Thoracic aorta (tissue), 2 donors: Measurements from ENCODE around the gene RBKS. TPM values are rescaled to one million over a fixed set of nuclear protein-coding genes. Genes with fewer than 3 reads are reported as not detected.

Source experiments
- ATAC-seq: fragments of 150-250 bp; one replicate; pipeline ENCODE4 v1.8.0; 2017; ENCODE audit warnings: low read depth; ENCODE audit not compliant: insufficient number of reproducible peaks, low FRiP score
- DNase-seq: peaks from one replicate; pipeline ENCODE4 v3.0.0-alpha.2; 2020; ENCODE audit warnings: low spot score
- H3K27ac ChIP-seq, 2 donors: fragments of 200-600 bp; sonication (generic); 1 replicate in 1 of 2; 2 replicates in 1 of 2; pipeline ENCODE4 v1.5.1; 2016; ENCODE audit warnings: mild to moderate bottlenecking in 2 of 2, moderate library complexity in 2 of 2
- H3K27me3 ChIP-seq: fragments of 200-600 bp; sonication (generic); replicated peaks from 2 replicates; pipeline ENCODE4 v1.6.0; 2016; ENCODE audit warnings: mild to moderate bottlenecking; ENCODE audit not compliant: insufficient read depth
- H3K36me3 ChIP-seq: fragments of 200-600 bp; sonication (generic); one replicate; pipeline ENCODE4 v1.5.1; 2016
- H3K4me1 ChIP-seq, 2 donors: fragments of 200-600 bp; sonication (generic); 1 replicate in 1 of 2; 2 replicates in 1 of 2; pipeline versions ENCODE4 v1.5.1 to v1.6.0; 2016; ENCODE audit warnings: low read depth in 2 of 2, mild to moderate bottlenecking in 1 of 2; ENCODE audit not compliant: control insufficient read depth in 1 of 2
- H3K4me3 ChIP-seq: fragments of 200-600 bp; sonication (generic); 2 replicates; pipeline ENCODE4 v1.5.1; 2016; ENCODE audit warnings: mild to moderate bottlenecking
- H3K9me3 ChIP-seq: fragments of 200-600 bp; sonication (generic); 2 replicates; pipeline ENCODE4 v1.5.1; 2016
- CTCF ChIP-seq: fragments of 200-600 bp; sonication (generic); IDR thresholded peaks from one replicate; pipeline ENCODE4 v1.5.1; 2019; ENCODE audit warnings: antibody characterized with exemption
- total RNA-seq, 2 donors: library from RNA; depleted of rRNA; stranded (reverse); fragments of >200 nt; gene quantifications; one replicate each; pipeline versions ENCODE4 v1.1.0 to v1.2.3, GENCODE V29; 2016

RBKS gene
- total RNA-seq, 2 donors from 2014 or later = 3.1 to 5.0 TPM

GRCh38 chr2:27737676-27738348, 152.4 kb downstream of the RBKS start:
- DNase-seq (no peak), ATAC-seq (no peak)
- Histone ChIP-seq H3K4me3 (no peak overlapping the region), H3K27ac (peak overlapping the region; percentile 84 to 91), H3K4me1 (peaks cover 15 to 33% of the 10 kb centered on the region in 2 donors), H3K36me3 (no peaks in the 10 kb centered on the region), H3K9me3 (no peaks in the 10 kb centered on the region), H3K27me3 (no peaks in the 10 kb centered on the region)
- TF ChIP-seq CTCF = no peak

- Histone ChIP-seq H3K27ac (peak overlapping the region; percentile 84 to 91), H3K9me3 (no peaks in the 10 kb centered on the region), H3K4me1 (peaks cover 15 to 33% of the 10 kb centered on the region in 2 donors), H3K27me3 (no peaks in the 10 kb centered on the region), H3K4me3 (no peak overlapping the region), H3K36me3 (no peaks in the 10 kb centered on the region)
- TF ChIP-seq CTCF = no peak
- no peak for ATAC-seq
- DNase-seq = no peak
These were observed 153.3 kb downstream of the RBKS start for GRCh38 chr2:27736890-27737204.

GRCh38 chr2:27736031-27736889, 153.9 kb downstream of the RBKS start:
- DNase-seq (no peak), ATAC-seq (no peak)
- TF ChIP-seq CTCF = no peak
- Histone ChIP-seq H3K36me3 (no peaks in the 10 kb centered on the region), H3K9me3 (no peaks in the 10 kb centered on the region), H3K4me1 (peaks cover 15 to 33% of the 10 kb centered on the region in 2 donors), H3K4me3 (peak overlapping the region; percentile 71), H3K27me3 (no peaks in the 10 kb centered on the region), H3K27ac (peak overlapping the region; percentile 84 to 91)

- peaks cover 15 to 33% of the 10 kb centered on the region in 2 donors for H3K4me1 ChIP-seq
- no peaks in the 10 kb centered on the region for H3K36me3 ChIP-seq
- H3K27me3 ChIP-seq = no peaks in the 10 kb centered on the region
- peak overlapping the region; percentile 84 to 91 for H3K27ac ChIP-seq
- peak overlapping the region; percentile 71 for H3K4me3 ChIP-seq
- no peaks in the 10 kb centered on the region for H3K9me3 ChIP-seq
- ATAC-seq = peak; percentile 85
- DNase-seq = peak; percentile 74
- TF ChIP-seq CTCF = no peak
These were observed 154.8 kb downstream of the RBKS start for GRCh38 chr2:27735263-27735904.

- H3K27me3 ChIP-seq = no peaks in the 10 kb centered on the region
- no peak for ATAC-seq
- H3K4me1 ChIP-seq = peaks cover 15 to 33% of the 10 kb centered on the region in 2 donors
- H3K27ac ChIP-seq = peak overlapping the region in 1 of 2 donors; percentile 84
- no peak overlapping the region for H3K4me3 ChIP-seq
- no peak for DNase-seq
- no peaks in the 10 kb centered on the region for H3K9me3 ChIP-seq
- TF ChIP-seq CTCF = no peak
- no peaks in the 10 kb centered on the region for H3K36me3 ChIP-seq
These were observed 155.9 kb downstream of the RBKS start for GRCh38 chr2:27734305-27734704.
